Transverse colon (tissue), 4 donors: ENCODE data around the gene ZACN.

Experiments used
- CTCF ChIP-seq, 5 experiments: fragments of 200-600 bp in 3 of 5; fragments of 450-650 bp in 2 of 5; sonication (generic) in 3 of 5; IDR thresholded peaks; 1 replicate in 2 of 5; 2 replicates in 3 of 5; pipeline ENCODE4 v1.5.1; 2016 to 2017; ENCODE audit warnings: antibody characterized with exemption in 5 of 5, inconsistent platforms in 3 of 5, mild to moderate bottlenecking in 2 of 5, moderate library complexity in 1 of 5
- EP300 ChIP-seq: sonication (generic); formaldehyde crosslinking; IDR thresholded peaks from one replicate; pipeline ENCODE4 v1.6.1; 2017; ENCODE audit warnings: antibody characterized with exemption, low read depth
- POLR2A ChIP-seq: fragments of 450-650 bp; IDR thresholded peaks from one replicate; pipeline ENCODE4 v1.6.1; 2016; ENCODE audit warnings: antibody characterized with exemption, mild to moderate bottlenecking, moderate library complexity
- POLR2AphosphoS5 ChIP-seq, 3 donors: sonication (generic); formaldehyde crosslinking; IDR thresholded peaks; one replicate each; pipeline ENCODE4 v1.6.1; 2016; ENCODE audit warnings: antibody characterized with exemption in 3 of 3

GRCh38 chr17:76131692-76132573, 53.0 kb downstream of the ZACN start:
- no peak for TF ChIP-seq CTCF (IDR thresholded peaks at IDR 0.05)
- TF ChIP-seq POLR2A = no peak
- TF ChIP-seq EP300 = no peak
- TF ChIP-seq POLR2AphosphoS5 (IDR thresholded peaks at IDR 0.05) = no peak
